Activated CD8-positive, alpha-beta memory T cell treated with anti-CD3 and anti-CD28 coated beads for 4 hours (primary cell): ENCODE results near the gene CSNK1A1.
"Not testable (repeated sequence)": the region's sequence is repeated elsewhere in the genome, so short reads cannot be mapped to it uniquely, and the experiment has no call there.

ENCODE experiments used
- DNase-seq, 2 donors: peaks; one replicate each; pipeline ENCODE4 v3.0.0-alpha.2; 2020; ENCODE audit warnings: low read depth in 2 of 2

The CSNK1A1 gene

GRCh38 chr5:149572576-149573231 is 21.5 kb upstream of the CSNK1A1 start:
- no peak for DNase-seq

- no peak for DNase-seq
Measured at GRCh38 chr5:149572170-149572569, 20.9 kb upstream of the CSNK1A1 start.

DNA sequence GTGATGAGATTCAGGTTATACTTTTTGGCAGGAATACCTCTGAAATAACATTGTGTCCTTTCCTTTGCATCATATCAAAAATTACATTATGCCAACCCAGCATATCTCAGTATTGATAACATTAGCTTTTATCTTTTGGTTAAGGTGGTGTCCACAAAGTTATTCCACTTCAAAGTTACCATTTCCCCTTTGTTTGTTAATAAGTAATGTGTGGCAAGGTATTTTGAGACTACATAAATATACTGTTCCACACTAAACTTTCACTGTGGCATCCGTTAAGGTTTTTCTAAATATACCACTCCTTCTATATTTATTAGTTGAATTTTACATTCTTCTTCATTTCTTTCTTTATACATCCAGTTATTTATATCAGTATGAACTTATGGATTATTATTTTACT is 16.0 kb upstream of the CSNK1A1 start:
- DNase-seq: no peak

- DNase-seq: not testable (repeated sequence)
Measured at GRCh38 chr5:149564542-149565140, 13.4 kb upstream of the CSNK1A1 start.

DNA sequence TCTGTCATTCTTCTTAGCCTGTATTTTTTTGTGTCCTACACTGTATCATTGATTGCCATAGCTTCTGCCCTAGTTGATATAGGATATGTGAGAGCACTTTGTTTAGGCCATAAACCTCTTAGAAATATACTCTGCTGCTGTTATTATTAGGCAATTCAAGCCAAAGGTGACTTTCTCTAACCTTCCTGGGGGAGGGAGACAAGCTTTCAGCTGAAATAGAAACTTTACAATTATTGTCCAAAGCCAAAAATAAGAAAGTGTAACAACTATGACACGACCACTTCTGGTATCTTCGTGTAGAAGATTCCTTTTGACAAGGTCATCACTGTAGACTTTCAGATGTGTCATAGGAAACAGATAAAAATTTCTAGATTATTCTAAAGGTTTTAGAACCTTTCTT is 12.2 kb upstream of the CSNK1A1 start:
- no peak for DNase-seq

DNA sequence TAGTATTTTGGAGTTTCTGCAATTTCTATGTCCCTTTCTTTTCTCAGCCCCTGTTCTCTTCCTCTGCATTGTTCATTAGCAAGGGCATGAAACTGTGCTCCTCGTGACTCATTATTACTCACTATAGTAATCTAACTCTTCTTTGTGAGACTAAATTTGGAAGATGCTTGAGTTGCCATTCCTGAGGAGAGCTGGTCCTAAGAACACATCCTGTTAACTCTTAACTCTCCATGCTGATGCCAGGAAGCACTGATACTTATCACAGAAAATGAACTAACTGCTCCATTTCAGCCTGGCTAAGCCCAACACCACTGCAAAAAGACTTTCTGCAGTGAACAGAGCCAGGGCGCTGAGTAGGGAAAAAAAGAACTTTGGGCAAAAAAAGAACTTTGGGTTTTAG is 10.6 kb upstream of the CSNK1A1 start:
- no peak for DNase-seq

DNA sequence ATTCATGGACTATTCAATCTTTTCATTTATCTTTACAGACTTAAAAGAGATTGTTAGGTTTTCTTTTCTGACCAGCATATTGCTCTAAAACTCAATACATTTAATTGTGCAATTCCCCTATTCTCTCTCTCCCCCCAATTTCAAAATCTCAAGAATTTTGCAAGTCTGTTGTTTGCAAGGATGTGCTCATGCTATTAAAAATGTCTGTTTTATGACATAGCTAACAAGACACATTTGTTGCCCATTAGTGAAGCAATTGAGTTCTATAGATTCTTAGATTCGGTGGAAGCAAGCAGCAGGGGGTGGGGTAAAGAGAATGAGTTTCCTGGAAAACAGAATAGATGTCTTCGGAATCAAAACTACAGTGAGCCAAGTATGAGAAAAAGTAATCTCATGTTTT is 8.5 kb upstream of the CSNK1A1 start:
- DNase-seq: no peak

GRCh38 chr5:149552553-149553160 is 1.4 kb upstream of the CSNK1A1 start:
- no peak for DNase-seq

- DNase-seq: no peak
Measured at GRCh38 chr5:149552038-149552494, 827 bp upstream of the CSNK1A1 start.

- no peak for DNase-seq
Measured at GRCh38 chr5:149550594-149551226, 529 bp downstream of the CSNK1A1 start.

GRCh38 chr5:149550268-149550583 is 1.0 kb downstream of the CSNK1A1 start:
- DNase-seq: no peak

GRCh38 chr5:149549461-149550267 is 1.6 kb downstream of the CSNK1A1 start:
- DNase-seq: no peak

DNA sequence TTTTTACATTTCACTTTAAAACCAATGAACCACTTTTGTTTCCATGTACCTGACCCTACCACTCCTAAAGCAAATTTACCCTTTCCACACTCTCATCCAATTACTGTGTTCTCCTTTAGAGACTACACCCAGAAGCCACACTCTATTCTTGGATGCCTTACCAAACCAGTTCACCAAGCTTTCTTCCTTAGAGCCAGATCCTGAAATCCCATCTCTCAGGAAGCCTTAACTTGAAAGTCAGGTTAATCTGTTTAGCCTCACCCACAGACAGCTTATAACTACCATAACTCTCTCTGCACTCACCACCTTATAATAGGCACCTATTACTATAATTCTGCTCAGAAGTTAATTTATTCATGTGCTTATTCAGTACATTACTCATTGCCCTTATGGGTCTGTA is 4.3 kb downstream of the CSNK1A1 start:
- DNase-seq: no peak

DNA sequence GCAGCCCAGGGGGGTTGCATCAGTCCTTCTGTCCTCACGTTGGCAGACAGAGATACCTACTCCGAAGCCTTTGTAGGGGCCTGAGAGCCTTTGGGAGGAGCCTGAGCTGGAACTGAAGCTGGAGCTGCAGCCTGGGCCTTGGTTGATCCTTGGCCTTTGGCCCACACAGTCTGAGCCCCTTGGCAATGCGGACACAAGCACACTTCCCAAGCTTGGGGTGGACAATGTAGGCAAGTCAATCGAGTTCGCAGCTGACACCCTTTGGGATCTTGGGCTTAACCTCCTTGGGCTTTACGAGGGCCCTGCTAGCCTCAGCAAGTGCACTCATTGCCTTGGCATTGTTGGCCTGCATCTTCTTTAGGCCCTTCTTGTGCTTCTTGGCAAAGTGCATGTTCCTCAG is 5.9 kb downstream of the CSNK1A1 start:
- no peak for DNase-seq

- DNase-seq: no peak
Measured at GRCh38 chr5:149544028-149544420, 7.2 kb downstream of the CSNK1A1 start.

- no peak for DNase-seq
Measured at GRCh38 chr5:149543361-149544027, 7.7 kb downstream of the CSNK1A1 start.

DNA sequence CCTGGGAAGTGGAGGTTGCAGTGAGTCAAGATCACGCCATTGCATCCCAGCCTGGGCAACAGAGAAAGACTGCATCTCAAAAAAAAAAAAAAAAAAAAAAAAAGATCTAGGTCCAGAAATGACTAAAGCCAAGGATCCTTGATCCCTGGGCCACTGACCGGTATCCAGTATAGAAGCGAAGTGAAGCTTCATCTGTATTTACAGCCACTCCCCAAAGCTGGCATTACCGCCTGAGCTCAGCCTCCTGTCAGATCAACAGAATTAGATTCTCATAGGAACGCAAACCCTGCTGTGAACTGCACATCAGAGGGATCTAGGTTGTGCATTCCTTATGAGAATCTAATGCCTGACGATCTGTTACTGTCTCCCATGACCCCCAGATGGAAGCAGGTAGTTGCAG is 9.3 kb downstream of the CSNK1A1 start:
- DNase-seq: no peak

DNA sequence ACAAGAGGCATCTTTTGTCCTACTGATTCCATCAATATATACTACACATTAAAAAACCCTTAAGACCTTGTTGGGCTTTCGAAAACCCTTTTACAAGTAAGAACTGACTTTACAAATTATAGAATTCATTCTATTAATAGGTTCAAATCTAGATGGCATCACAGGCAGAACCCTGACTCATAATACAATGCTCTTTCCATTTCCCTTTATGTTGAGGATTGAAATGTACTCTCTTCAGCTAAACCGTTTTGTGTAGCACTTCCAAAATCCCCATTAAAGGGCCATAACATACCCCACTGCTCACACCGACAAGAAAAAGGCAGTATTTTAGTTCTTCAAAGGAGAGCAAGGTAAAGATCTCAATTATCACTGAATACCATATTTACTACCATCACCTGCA is 11.2 kb downstream of the CSNK1A1 start:
- no peak for DNase-seq

- no peak for DNase-seq
Measured at GRCh38 chr5:149537374-149537975, 13.8 kb downstream of the CSNK1A1 start.

- DNase-seq: not testable (repeated sequence)
Measured at GRCh38 chr5:149535787-149536186, 15.5 kb downstream of the CSNK1A1 start.

DNA sequence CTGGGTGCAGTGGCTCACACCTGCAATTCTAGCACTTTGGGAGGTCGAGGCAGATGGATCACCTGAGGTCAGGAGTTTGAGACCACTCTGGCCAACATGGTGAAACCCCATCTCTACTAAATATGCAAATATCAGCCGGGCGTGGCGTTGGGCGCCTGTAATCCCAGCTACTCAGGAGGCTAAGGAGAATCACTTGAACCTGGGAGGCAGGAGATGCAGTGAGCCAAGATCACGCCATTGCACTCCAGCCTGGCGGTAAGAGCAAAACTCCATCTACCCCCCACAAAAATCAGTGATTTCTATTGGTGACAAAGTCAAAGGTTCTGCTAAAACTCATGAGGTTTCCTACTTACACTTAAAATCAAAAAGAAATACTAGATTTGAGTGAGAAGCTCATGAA is 18.8 kb downstream of the CSNK1A1 start:
- DNase-seq: no peak
